ENCODE measurements around the gene IMP4.

Gene IMP4

DNA sequence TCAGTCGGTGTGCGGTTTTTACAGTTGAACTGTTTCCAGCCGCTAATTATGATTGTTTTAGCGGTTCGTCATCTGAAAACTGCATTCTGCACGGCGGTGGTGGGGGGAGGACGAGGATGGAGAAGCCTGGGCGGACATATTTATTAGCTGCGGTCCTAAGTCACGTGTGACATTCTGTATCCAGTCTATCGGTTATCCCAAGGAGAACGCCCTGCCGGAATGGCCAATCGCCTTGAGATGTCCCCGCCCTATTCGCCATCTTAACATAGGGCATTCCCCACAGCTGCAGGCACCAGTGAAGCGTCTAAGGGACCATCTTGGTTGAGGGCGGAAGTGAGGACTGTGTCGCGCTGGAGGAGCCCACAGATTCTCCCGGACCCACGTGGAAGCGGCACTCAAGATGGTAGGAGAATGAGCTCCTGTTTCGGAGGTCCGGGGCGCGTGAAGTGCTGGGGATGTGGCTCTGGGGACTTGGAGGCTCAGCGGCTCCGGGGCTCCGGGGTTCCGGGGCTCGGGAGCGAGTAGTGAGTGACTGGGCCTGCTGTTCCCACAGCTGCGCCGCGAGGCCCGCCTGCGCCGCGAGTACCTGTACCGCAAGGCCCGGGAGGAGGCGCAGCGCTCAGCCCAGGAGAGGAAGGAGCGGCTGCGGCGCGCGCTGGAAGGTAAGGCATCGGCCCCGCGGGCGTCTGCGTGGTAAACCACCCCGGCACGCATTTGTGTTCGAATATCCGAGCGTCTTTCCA is at the start of gene IMP4:
TSS of gene IMP4 (plus strand) at position 365 of the 743 bp plus-strand sequence. CDS start at position 401, 36 bp downstream.
- H3K4me3 ChIP-seq (ENCODE audit: low read length in 2 of 2), result peak within 1 kb of the TSS; percentile 85 to 97
- H3K36me3 ChIP-seq (ENCODE audit: control insufficient read depth in 2 of 2, insufficient read depth in 2 of 2, low read length in 2 of 2), result peaks cover 42 to 52% of the 10 kb centered on the region in 2 donors

GRCh38 chr2:130300258-130300969 is 42.3 kb upstream of the IMP4 start:
- Histone ChIP-seq H3K4me3 (ENCODE audit: low read length in 2 of 2) (no peak overlapping the region), H3K36me3 (ENCODE audit: control insufficient read depth in 2 of 2, insufficient read depth in 2 of 2, low read length in 2 of 2) (no peaks in the 10 kb centered on the region), H3K4me1 (ENCODE audit: control insufficient read depth, insufficient read depth, low read length) (no peaks in the 10 kb centered on the region), H3K27me3 (ENCODE audit: control insufficient read depth in 1 of 2, insufficient read depth in 2 of 2, low read length in 2 of 2) (peaks cover 0 to 5% of the 10 kb centered on the region in 2 donors), H3K9ac (ENCODE audit: low read length in 2 of 2) (no peak overlapping the region), H3K9me3 (ENCODE audit: control insufficient read depth in 2 of 2, low read length in 2 of 2) (no peaks in the 10 kb centered on the region), H3K27ac (ENCODE audit: low read length) (no peak overlapping the region)

More for the DNA sequence above, at the start of gene IMP4:
- no peaks in the 10 kb centered on the region for H3K27me3 ChIP-seq (ENCODE audit: control insufficient read depth in 1 of 2, insufficient read depth in 2 of 2, low read length in 2 of 2)
- peak within 1 kb of the TSS; percentile 94 for H3K27ac ChIP-seq (ENCODE audit: low read length)
- peak within 1 kb of the TSS; percentile 79 to 94 for H3K9ac ChIP-seq (ENCODE audit: low read length in 2 of 2)
- peaks cover 21% of the 10 kb centered on the region for H3K4me1 ChIP-seq (ENCODE audit: control insufficient read depth, insufficient read depth, low read length)
- H3K9me3 ChIP-seq (ENCODE audit: control insufficient read depth in 2 of 2, low read length in 2 of 2), result no peaks in the 10 kb centered on the region

DNA sequence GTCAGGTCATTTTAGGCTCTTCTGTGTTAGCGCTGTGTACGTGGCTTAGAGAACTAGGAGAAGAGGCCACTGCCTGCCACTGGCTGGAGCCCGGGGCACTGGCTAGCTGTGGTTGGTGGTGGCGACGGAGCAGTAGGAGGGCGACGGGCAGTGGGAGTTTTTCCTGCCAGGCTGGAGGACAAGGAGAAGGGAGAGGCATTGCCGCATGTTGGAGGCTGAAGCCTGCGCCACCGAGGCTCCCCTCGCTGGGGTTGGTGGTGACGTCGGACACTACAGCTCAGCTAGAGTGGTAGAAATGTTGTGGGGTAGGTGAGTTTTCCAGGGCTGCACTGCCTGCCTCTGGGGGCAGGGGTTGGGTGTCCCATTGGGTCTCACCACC is 41.7 kb upstream of the IMP4 start:
- Histone ChIP-seq H3K4me1 (ENCODE audit: control insufficient read depth, insufficient read depth, low read length) (no peaks in the 10 kb centered on the region), H3K36me3 (ENCODE audit: control insufficient read depth in 2 of 2, insufficient read depth in 2 of 2, low read length in 2 of 2) (no peaks in the 10 kb centered on the region), H3K27ac (ENCODE audit: low read length) (no peak overlapping the region), H3K9ac (ENCODE audit: low read length in 2 of 2) (no peak overlapping the region), H3K27me3 (ENCODE audit: control insufficient read depth in 1 of 2, insufficient read depth in 2 of 2, low read length in 2 of 2) (peaks cover 0 to 5% of the 10 kb centered on the region in 2 donors), H3K9me3 (ENCODE audit: control insufficient read depth in 2 of 2, low read length in 2 of 2) (no peaks in the 10 kb centered on the region), H3K4me3 (ENCODE audit: low read length in 2 of 2) (no peak overlapping the region)

- Histone ChIP-seq H3K27me3 (ENCODE audit: control insufficient read depth in 1 of 2, insufficient read depth in 2 of 2, low read length in 2 of 2) (peaks cover 0 to 5% of the 10 kb centered on the region in 2 donors), H3K4me3 (ENCODE audit: low read length in 2 of 2) (no peak overlapping the region), H3K9me3 (ENCODE audit: control insufficient read depth in 2 of 2, low read length in 2 of 2) (no peaks in the 10 kb centered on the region), H3K9ac (ENCODE audit: low read length in 2 of 2) (no peak overlapping the region), H3K36me3 (ENCODE audit: control insufficient read depth in 2 of 2, insufficient read depth in 2 of 2, low read length in 2 of 2) (no peaks in the 10 kb centered on the region), H3K4me1 (ENCODE audit: control insufficient read depth, insufficient read depth, low read length) (no peaks in the 10 kb centered on the region), H3K27ac (ENCODE audit: low read length) (no peak overlapping the region)
Observed at GRCh38 chr2:130302164-130302886, 40.4 kb upstream of the IMP4 start.

DNA sequence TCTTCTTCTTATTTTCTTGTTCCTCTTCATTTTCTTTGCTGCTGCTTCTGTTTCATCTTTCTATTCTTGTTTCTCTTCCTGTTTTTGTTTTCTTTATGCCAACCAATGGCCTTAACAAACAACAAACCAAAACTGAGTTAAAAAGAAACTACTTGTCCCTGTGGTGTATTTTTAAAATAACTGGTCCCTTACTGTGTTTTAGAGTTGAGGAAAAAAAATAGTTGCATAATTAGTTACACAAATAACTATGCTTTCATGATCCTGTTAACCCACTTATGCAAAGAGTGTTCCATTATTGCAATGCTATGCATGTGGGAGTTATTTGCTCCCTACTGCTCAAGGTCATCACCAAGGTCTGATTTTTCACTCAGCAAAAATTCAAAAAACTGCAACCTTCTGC is 39.5 kb upstream of the IMP4 start:
- no peak overlapping the region for H3K27ac ChIP-seq (ENCODE audit: low read length)
- no peaks in the 10 kb centered on the region for H3K4me1 ChIP-seq (ENCODE audit: control insufficient read depth, insufficient read depth, low read length)
- H3K9ac ChIP-seq (ENCODE audit: low read length in 2 of 2), result no peak overlapping the region
- H3K4me3 ChIP-seq (ENCODE audit: low read length in 2 of 2), result no peak overlapping the region
- H3K9me3 ChIP-seq (ENCODE audit: control insufficient read depth in 2 of 2, low read length in 2 of 2), result no peaks in the 10 kb centered on the region
- H3K36me3 ChIP-seq (ENCODE audit: control insufficient read depth in 2 of 2, insufficient read depth in 2 of 2, low read length in 2 of 2), result no peaks in the 10 kb centered on the region
- H3K27me3 ChIP-seq (ENCODE audit: control insufficient read depth in 1 of 2, insufficient read depth in 2 of 2, low read length in 2 of 2), result peaks cover 0 to 5% of the 10 kb centered on the region in 2 donors

DNA sequence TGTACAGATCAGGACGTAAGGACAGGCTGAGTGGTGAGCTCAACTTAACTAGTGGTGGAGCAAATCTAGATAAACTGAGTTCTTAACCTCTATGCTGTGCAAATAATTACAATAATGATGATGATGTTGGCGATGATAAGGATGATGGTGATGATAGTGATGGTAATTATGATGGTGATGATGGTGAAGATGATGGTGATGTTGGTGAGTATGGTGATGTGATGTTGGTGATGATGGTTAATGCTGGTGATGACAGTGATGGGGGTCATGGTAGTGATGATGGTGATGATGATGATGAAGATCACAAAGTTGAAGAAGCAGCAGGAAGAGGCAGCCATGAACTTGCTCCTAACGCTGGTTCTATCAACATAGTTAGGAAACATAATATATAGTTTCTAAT is 38.0 kb upstream of the IMP4 start:
- no peaks in the 10 kb centered on the region for H3K36me3 ChIP-seq (ENCODE audit: control insufficient read depth in 2 of 2, insufficient read depth in 2 of 2, low read length in 2 of 2)
- no peaks in the 10 kb centered on the region for H3K9me3 ChIP-seq (ENCODE audit: control insufficient read depth in 2 of 2, low read length in 2 of 2)
- H3K9ac ChIP-seq (ENCODE audit: low read length in 2 of 2), result no peak overlapping the region
- H3K4me1 ChIP-seq (ENCODE audit: control insufficient read depth, insufficient read depth, low read length), result no peaks in the 10 kb centered on the region
- H3K27ac ChIP-seq (ENCODE audit: low read length), result no peak overlapping the region
- no peak overlapping the region for H3K4me3 ChIP-seq (ENCODE audit: low read length in 2 of 2)
- peaks cover 0 to 5% of the 10 kb centered on the region in 2 donors for H3K27me3 ChIP-seq (ENCODE audit: control insufficient read depth in 1 of 2, insufficient read depth in 2 of 2, low read length in 2 of 2)

- Histone ChIP-seq H3K9ac (ENCODE audit: low read length in 2 of 2) (no peak overlapping the region), H3K4me1 (ENCODE audit: control insufficient read depth, insufficient read depth, low read length) (no peaks in the 10 kb centered on the region), H3K27me3 (ENCODE audit: control insufficient read depth in 1 of 2, insufficient read depth in 2 of 2, low read length in 2 of 2) (peaks cover 0 to 2% of the 10 kb centered on the region in 2 donors), H3K9me3 (ENCODE audit: control insufficient read depth in 2 of 2, low read length in 2 of 2) (no peaks in the 10 kb centered on the region), H3K4me3 (ENCODE audit: low read length in 2 of 2) (no peak overlapping the region), H3K27ac (ENCODE audit: low read length) (no peak overlapping the region), H3K36me3 (ENCODE audit: control insufficient read depth in 2 of 2, insufficient read depth in 2 of 2, low read length in 2 of 2) (no peaks in the 10 kb centered on the region)
Observed at GRCh38 chr2:130307850-130308249, 34.8 kb upstream of the IMP4 start.

GRCh38 chr2:130310881-130311280 is 31.8 kb upstream of the IMP4 start:
- H3K4me3 ChIP-seq (ENCODE audit: low read length in 2 of 2), result no peak overlapping the region
- H3K4me1 ChIP-seq (ENCODE audit: control insufficient read depth, insufficient read depth, low read length), result no peaks in the 10 kb centered on the region
- no peaks in the 10 kb centered on the region for H3K9me3 ChIP-seq (ENCODE audit: control insufficient read depth in 2 of 2, low read length in 2 of 2)
- H3K36me3 ChIP-seq (ENCODE audit: control insufficient read depth in 2 of 2, insufficient read depth in 2 of 2, low read length in 2 of 2), result no peaks in the 10 kb centered on the region
- H3K27me3 ChIP-seq (ENCODE audit: control insufficient read depth in 1 of 2, insufficient read depth in 2 of 2, low read length in 2 of 2), result peaks cover 0 to 8% of the 10 kb centered on the region in 2 donors
- no peak overlapping the region for H3K27ac ChIP-seq (ENCODE audit: low read length)
- H3K9ac ChIP-seq (ENCODE audit: low read length in 2 of 2), result no peak overlapping the region

- Histone ChIP-seq H3K27ac (ENCODE audit: low read length) (no peak overlapping the region), H3K4me1 (ENCODE audit: control insufficient read depth, insufficient read depth, low read length) (no peaks in the 10 kb centered on the region), H3K36me3 (ENCODE audit: control insufficient read depth in 2 of 2, insufficient read depth in 2 of 2, low read length in 2 of 2) (no peaks in the 10 kb centered on the region), H3K9me3 (ENCODE audit: control insufficient read depth in 2 of 2, low read length in 2 of 2) (no peaks in the 10 kb centered on the region), H3K9ac (ENCODE audit: low read length in 2 of 2) (no peak overlapping the region), H3K27me3 (ENCODE audit: control insufficient read depth in 1 of 2, insufficient read depth in 2 of 2, low read length in 2 of 2) (peaks cover 0 to 8% of the 10 kb centered on the region in 2 donors), H3K4me3 (ENCODE audit: low read length in 2 of 2) (no peak overlapping the region)
Observed at GRCh38 chr2:130313812-130314334, 28.8 kb upstream of the IMP4 start.

GRCh38 chr2:130314377-130314776 is 28.3 kb upstream of the IMP4 start:
- no peaks in the 10 kb centered on the region for H3K36me3 ChIP-seq (ENCODE audit: control insufficient read depth in 2 of 2, insufficient read depth in 2 of 2, low read length in 2 of 2)
- no peak overlapping the region for H3K27ac ChIP-seq (ENCODE audit: low read length)
- no peaks in the 10 kb centered on the region for H3K9me3 ChIP-seq (ENCODE audit: control insufficient read depth in 2 of 2, low read length in 2 of 2)
- peaks cover 0 to 8% of the 10 kb centered on the region in 2 donors for H3K27me3 ChIP-seq (ENCODE audit: control insufficient read depth in 1 of 2, insufficient read depth in 2 of 2, low read length in 2 of 2)
- H3K4me1 ChIP-seq (ENCODE audit: control insufficient read depth, insufficient read depth, low read length), result no peaks in the 10 kb centered on the region
- no peak overlapping the region for H3K4me3 ChIP-seq (ENCODE audit: low read length in 2 of 2)
- no peak overlapping the region for H3K9ac ChIP-seq (ENCODE audit: low read length in 2 of 2)
